ENCODE measurements around the gene SSR4. TPM values are rescaled to one million over a fixed set of nuclear protein-coding genes. Genes with fewer than 3 reads are reported as not detected.

SSR4 gene
- total RNA-seq, 1 experiment from 2014 or later: 182 TPM

- CTCF ChIA-PET: no interaction called here
- Histone ChIP-seq H4K20me1 (ENCODE audit: insufficient read depth) (no peaks in the 10 kb centered on the region), H3K9ac (ENCODE audit: low read length) (no peak overlapping the region), H3K4me1 (ENCODE audit: control insufficient read depth in 1 of 2, insufficient read depth in 2 of 2, low read length in 2 of 2) (no peaks in the 10 kb centered on the region), H3K4me2 (ENCODE audit: low read length) (no peak overlapping the region), H3K9me3 (ENCODE audit: control insufficient read depth in 1 of 2, insufficient read depth in 1 of 2, low read depth in 1 of 2, low read length in 2 of 2) (no peaks in the 10 kb centered on the region), H3K79me2 (ENCODE audit: insufficient read depth, low read length) (no peaks in the 10 kb centered on the region), H3K27ac (ENCODE audit: low read depth, low read length) (no peak overlapping the region), H3K27me3 (ENCODE audit: insufficient read depth, low read length) (no peaks in the 10 kb centered on the region), H3K4me3 (replicated peaks in 1 of 2; ENCODE audit: low read depth in 1 of 2, low read length in 2 of 2) (no peak overlapping the region), H3K9me2 (ENCODE audit: insufficient read depth) (no peaks in the 10 kb centered on the region), H3K36me3 (ENCODE audit: control insufficient read depth in 1 of 2, insufficient read depth in 2 of 2, low read length in 2 of 2) (no peaks in the 10 kb centered on the region), H2AFZ (ENCODE audit: low read depth, low read length, poor library complexity, severe bottlenecking) (no peak overlapping the region)
- RAD21 ChIA-PET (ENCODE audit: low non-redundant PET in 1 of 2, low total read pairs in 2 of 2, uncharacterized antibody in 2 of 2, unreplicated experiment in 2 of 2): no interaction called here
- TF ChIP-seq ATF3 (IDR thresholded peaks at IDR 0.05) (no peak), FOSL1 (IDR thresholded peaks at IDR 0.05; ENCODE audit: low read depth) (no peak), CTCF (IDR thresholded peaks at IDR 0.05 in 2 of 3, conservative IDR thresholded peaks at IDR 0.05 in 1 of 3; ENCODE audit: borderline replicate concordance in 1 of 3, insufficient read depth in 1 of 3, low read depth in 2 of 3, low read length in 2 of 3) (no peak), ZFX (IDR thresholded peaks at IDR 0.05) (no peak)
- no TSS peak for BruUV-seq (replicated peaks)
- DNase-seq (ENCODE audit: low read depth, low spot score) (no peak), ATAC-seq (no peak)
- intact Hi-C loops (cut with micrococcal nuclease): no loop called here
- POLR2A ChIA-PET: no interaction called here
These were observed 17.8 kb downstream of the SSR4 start for GRCh38 chrX:153812220-153812619.

- no peak for DNase-seq (ENCODE audit: low read depth, low spot score)
- Histone ChIP-seq H3K36me3 (ENCODE audit: control insufficient read depth in 1 of 2, insufficient read depth in 2 of 2, low read length in 2 of 2) (no peaks in the 10 kb centered on the region), H3K27ac (ENCODE audit: low read depth, low read length) (no peak overlapping the region), H3K9me2 (ENCODE audit: insufficient read depth) (no peaks in the 10 kb centered on the region), H4K20me1 (ENCODE audit: insufficient read depth) (no peaks in the 10 kb centered on the region), H3K4me3 (replicated peaks in 1 of 2; ENCODE audit: low read depth in 1 of 2, low read length in 2 of 2) (no peak overlapping the region), H3K4me1 (ENCODE audit: control insufficient read depth in 1 of 2, insufficient read depth in 2 of 2, low read length in 2 of 2) (no peaks in the 10 kb centered on the region), H3K79me2 (ENCODE audit: insufficient read depth, low read length) (no peaks in the 10 kb centered on the region), H3K9me3 (ENCODE audit: control insufficient read depth in 1 of 2, insufficient read depth in 1 of 2, low read depth in 1 of 2, low read length in 2 of 2) (no peaks in the 10 kb centered on the region), H3K9ac (ENCODE audit: low read length) (no peak overlapping the region), H3K4me2 (ENCODE audit: low read length) (no peak overlapping the region), H2AFZ (ENCODE audit: low read depth, low read length, poor library complexity, severe bottlenecking) (no peak overlapping the region), H3K27me3 (ENCODE audit: insufficient read depth, low read length) (no peaks in the 10 kb centered on the region)
- no peak for ATAC-seq
- ChIA-PET CTCF (no interaction called here), POLR2A (no interaction called here), RAD21 (ENCODE audit: low non-redundant PET in 1 of 2, low total read pairs in 2 of 2, uncharacterized antibody in 2 of 2, unreplicated experiment in 2 of 2) (no interaction called here)
- no TSS peak for BruUV-seq (replicated peaks)
- no peak for TF ChIP-seq RAD21 (IDR thresholded peaks at IDR 0.05; ENCODE audit: low read depth)
- intact Hi-C loops (cut with micrococcal nuclease): no loop called here
These were observed 18.7 kb downstream of the SSR4 start for GRCh38 chrX:153813161-153813560.

Data from HCT116 (cell line).